Heart right ventricle (tissue), 16 donors: Measurements from ENCODE around the gene CASKIN2. TPM values are rescaled to one million over a fixed set of nuclear protein-coding genes. Genes with fewer than 3 reads are reported as not detected.

Experiments used
- ATAC-seq, 8 donors: fragments of 200-7000 bp; cut with Tn5 transposase; one replicate each; pipeline ENCODE4 v1.9.1; 2020; ENCODE audit warnings: mild to moderate bottlenecking in 8 of 8, moderate library complexity in 8 of 8, moderate number of reproducible peaks in 1 of 8
- DNase-seq, 2 donors: peaks; one replicate each; pipeline ENCODE4 v3.0.0-alpha.2; 2020
- H3K27ac ChIP-seq, 10 donors: fragments of 200-600 bp; sonication (generic) in 2 of 10; one replicate each; pipeline versions ENCODE4 v1.5.0 to v1.8.0; 2020 to 2022; ENCODE audit warnings: mild to moderate bottlenecking in 3 of 10
- H3K27me3 ChIP-seq, 7 donors: fragments of 200-600 bp; one replicate each; pipeline ENCODE4 v1.8.0; 2021 to 2022; ENCODE audit warnings: mild to moderate bottlenecking in 2 of 7
- H3K36me3 ChIP-seq, 9 donors: fragments of 200-600 bp; sonication (generic) in 1 of 9; one replicate each; pipeline versions ENCODE4 v1.5.0 to v1.8.0; 2020 to 2022; ENCODE audit warnings: mild to moderate bottlenecking in 2 of 9
- H3K4me1 ChIP-seq, 9 donors: fragments of 200-600 bp; sonication (generic) in 1 of 9; one replicate each; pipeline versions ENCODE4 v1.5.0 to v1.8.0; 2020 to 2022; ENCODE audit warnings: mild to moderate bottlenecking in 4 of 9
- H3K4me3 ChIP-seq, 10 donors: fragments of 200-600 bp; sonication (generic) in 2 of 10; one replicate each; pipeline versions ENCODE4 v1.5.0 to v1.8.0; 2020 to 2022; ENCODE audit warnings: mild to moderate bottlenecking in 7 of 10, moderate library complexity in 2 of 10
- H3K9me3 ChIP-seq, 11 donors: fragments of 200-600 bp in 10 of 11; sonication (generic) in 2 of 11; one replicate each; pipeline versions ENCODE4 v1.5.0 to v1.8.0; 2013 to 2022; ENCODE audit warnings: mild to moderate bottlenecking in 2 of 11, control low read depth in 1 of 11, moderate library complexity in 1 of 11
- CTCF ChIP-seq, 9 donors: fragments of 200-600 bp; sonication (generic) in 2 of 9; IDR thresholded peaks; one replicate each; pipeline versions ENCODE4 v1.5.0 to v1.8.0; 2021 to 2022; ENCODE audit warnings: antibody characterized with exemption in 9 of 9, mild to moderate bottlenecking in 5 of 9, moderate library complexity in 1 of 9
- WGBS, 2 donors: extraction: QIAGEN DNeasy Blood & Tissue Kit; methylation state at CpG; one replicate each; pipeline ENCODE4 v1.1.7; 2013; ENCODE audit warnings: inconsistent platforms in 1 of 2; 5-methylcytosine and 5-hydroxymethylcytosine counted together
- intact Hi-C, 10 donors: fragments of 100-400 bp; cut with DNase I; formaldehyde crosslinking; loops; one replicate each; pipeline versions ENCODE4 v1.11.1 to v1.14.2; 2022
- polyA plus RNA-seq, 2 donors: library from polyadenylated mRNA; stranded (reverse); fragments of 200-250 nt; gene quantifications; one replicate each; pipeline ENCODE4 v1.2.3, GENCODE V29; 2013
- total RNA-seq, 10 donors: library from RNA; stranded (reverse); fragmentation: NEBNext Ultra II Directional in 3 of 10; extraction: Animal tissue kit (Norgen Biotek cat#: 25700) in 3 of 10; gene quantifications; one replicate each; pipeline versions ENCODE4 v1.2.1 to v1.2.4, GENCODE V29; 2021 to 2023
- donor health status: Arrhythmogenic right ventricular cardiomyopathy.
- donor health status: ischemic (EF 13 %, LVEDD 7.1; RV severe dilation, severe dysfunction).
- donor health status: healthy with polysubstance abuse.
- donor health status: DM: no; HTN: yes; CAD: no.
- donor health status: DM: no; HTN: no; CAD: no.
- donor health status: ischemic (EF 25% LVEDD 6.9; RV normal size, moderate dysfunction).
- donor health status: ischemic (EF 25% LVEDD 5.7; RV mildly dilated, moderate dysfunction).
- donor health status: healthy.
- donor health status: DM: yes; HTN: yes; CAD: no.
- donor health status: Ischemic cardiomyopathy.
- donor health status: ischemic (EF 35%, LVEDD 5.7; RV mildly dilated, moderate dysfunction).
- donor health status: nonischemic (EF 11% LVEDD 7.7; RV severe dilation, severe dysfunction).
- donor health status: DM: yes; HTN: yes; CAD: no.
- donor health status: PGD.
- donor health status: ischemic (EF 29% LVEDD 5.4; RV normal size, mild dysfunction).
- donor health status: nonischemic (EF 23%, LVEDD 6.1; RV moderate dilation, normal function).

CASKIN2 gene
- total and polyA plus RNA-seq, 12 donors, result 17.6 to 59.2 (median 36.5) TPM

GRCh38 chr17:75503976-75504346 is 11.4 kb downstream of the CASKIN2 start:
- intact Hi-C loops, result no loop called here
- Histone ChIP-seq H3K27ac (peak overlapping the region in 1 of 10 donors; percentile 5), H3K4me3 (no peak overlapping the region), H3K4me1 (peaks cover 10 to 49% (median 35%) of the 10 kb centered on the region in 9 donors), H3K27me3 (no peaks in the 10 kb centered on the region), H3K36me3 (peaks cover 0 to 98% (median 15%) of the 10 kb centered on the region in 9 donors), H3K9me3 (no peaks in the 10 kb centered on the region)
- no peak for TF ChIP-seq CTCF (IDR thresholded peaks at IDR 0.05)
- peak in 1 of 8 donors; percentile 4 for ATAC-seq
- WGBS, 2 donors, result 72 to 77% methylated on average over 13 of the region's 13 CpGs
- DNase-seq, result no peak

- intact Hi-C loops, result no loop called here
- H3K4me3 ChIP-seq, result no peak overlapping the region
Measured at GRCh38 chr17:75503337-75503950, 11.9 kb downstream of the CASKIN2 start.

GRCh38 chr17:75502721-75503329 is 12.5 kb downstream of the CASKIN2 start:
- peak in 1 of 2 donors; percentile 16 for DNase-seq
- H3K9me3 ChIP-seq, result no peaks in the 10 kb centered on the region
- H3K36me3 ChIP-seq, result peaks cover 0 to 98% (median 15%) of the 10 kb centered on the region in 9 donors
- no peak for TF ChIP-seq CTCF (IDR thresholded peaks at IDR 0.05)
- H3K27me3 ChIP-seq, result no peaks in the 10 kb centered on the region
- H3K4me1 ChIP-seq, result peaks cover 11 to 49% (median 33%) of the 10 kb centered on the region in 9 donors
- intact Hi-C loops, result no loop called here
- H3K27ac ChIP-seq, result no peak overlapping the region
- ATAC-seq, result no peak
- H3K4me3 ChIP-seq, result no peak overlapping the region
- 92 to 93% methylated on average over 23 to 25 of the region's 25 CpGs for WGBS, 2 donors

More at GRCh38 chr17:75503337-75503950, 11.9 kb downstream of the CASKIN2 start:
- ATAC-seq (no peak), DNase-seq (peak in 1 of 2 donors; percentile 16)
- Histone ChIP-seq H3K36me3 (peaks cover 0 to 98% (median 15%) of the 10 kb centered on the region in 9 donors), H3K9me3 (no peaks in the 10 kb centered on the region), H3K4me1 (peaks cover 9 to 49% (median 32%) of the 10 kb centered on the region in 9 donors), H3K27ac (peak overlapping the region in 1 of 10 donors; percentile 5), H3K27me3 (no peaks in the 10 kb centered on the region)
- no peak for TF ChIP-seq CTCF (IDR thresholded peaks at IDR 0.05)
- 85 to 87% methylated on average over 23 of the region's 23 CpGs for WGBS, 2 donors

GRCh38 chr17:75502072-75502720 is 13.1 kb downstream of the CASKIN2 start:
- no peak for TF ChIP-seq CTCF (IDR thresholded peaks at IDR 0.05)
- H3K4me1 ChIP-seq, result peaks cover 11 to 50% (median 33%) of the 10 kb centered on the region in 9 donors
- H3K36me3 ChIP-seq, result peaks cover 0 to 98% (median 15%) of the 10 kb centered on the region in 9 donors
- 90 to 91% methylated on average over 33 to 40 of the region's 40 CpGs for WGBS, 2 donors
- ATAC-seq, result no peak
- no peak overlapping the region for H3K4me3 ChIP-seq
- intact Hi-C loops, result no loop called here
- DNase-seq, result peak in 1 of 2 donors; percentile 17
- H3K27me3 ChIP-seq, result no peaks in the 10 kb centered on the region
- peak overlapping the region in 8 of 10 donors; percentile 26 to 77 (median 57) for H3K27ac ChIP-seq
- no peaks in the 10 kb centered on the region for H3K9me3 ChIP-seq
